Liver (tissue), 3 donors: ENCODE measurements around the gene C19orf25.

Experiments used
- ATF3 ChIP-seq: IDR thresholded peaks from 2 replicates; pipeline ENCODE4 v1.6.1; 2016; ENCODE audit warnings: antibody characterized with exemption
- CTCF ChIP-seq: fragments of 150-350 bp; IDR thresholded peaks from 2 replicates; pipeline ENCODE4 v1.5.1; 2017; ENCODE audit warnings: improper control_type of control experiment, low read depth, low read length; ENCODE audit not compliant: missing input control
- GABPA ChIP-seq, 2 donors: IDR thresholded peaks in 1 of 2; conservative IDR thresholded peaks in 1 of 2; 2 replicates each; pipeline ENCODE4 v1.6.1; 2016; ENCODE audit warnings: antibody characterized with exemption in 2 of 2, mild to moderate bottlenecking in 1 of 2, moderate library complexity in 1 of 2
- RAD21 ChIP-seq, 2 donors: IDR thresholded peaks; 2 replicates each; pipeline ENCODE4 v1.6.1; 2016; ENCODE audit warnings: antibody characterized with exemption in 2 of 2, mild to moderate bottlenecking in 2 of 2
- REST ChIP-seq: IDR thresholded peaks from 2 replicates; pipeline ENCODE4 v1.6.1; 2016; ENCODE audit warnings: antibody characterized with exemption, mild to moderate bottlenecking
- SP1 ChIP-seq: IDR thresholded peaks from 2 replicates; pipeline ENCODE4 v1.6.1; 2018; ENCODE audit warnings: antibody characterized with exemption, mild to moderate bottlenecking
- TAF1 ChIP-seq: conservative IDR thresholded peaks from 2 replicates; pipeline ENCODE4 v1.6.1; 2016; ENCODE audit warnings: antibody characterized with exemption, mild to moderate bottlenecking
- ZBTB33 ChIP-seq: IDR thresholded peaks from 2 replicates; pipeline ENCODE4 v1.6.1; 2016; ENCODE audit warnings: antibody characterized with exemption
- donor health status: healthy.
- donor health status: healthy.

GRCh38 chr19:1516395-1516753 lies 37.4 kb upstream of the C19orf25 start:
- TF ChIP-seq CTCF (no peak), ZBTB33 (no peak), ATF3 (no peak), SP1 (no peak), GABPA (IDR thresholded peaks at IDR 0.05 in 1 of 2, conservative IDR thresholded peaks at IDR 0.05 in 1 of 2) (no peak), RAD21 (IDR thresholded peaks at IDR 0.05) (no peak), TAF1 (no peak), REST (no peak)
